ENCODE measurements around the gene XXYLT1. TPM values are rescaled to one million over a fixed set of nuclear protein-coding genes. Genes with fewer than 3 reads are reported as not detected.
"Not testable (repeated sequence)": the region's sequence is repeated elsewhere in the genome, so short reads cannot be mapped to it uniquely, and the experiment has no call there.

The XXYLT1 gene
- total RNA-seq, 1 donor = 21.0 TPM

DNA sequence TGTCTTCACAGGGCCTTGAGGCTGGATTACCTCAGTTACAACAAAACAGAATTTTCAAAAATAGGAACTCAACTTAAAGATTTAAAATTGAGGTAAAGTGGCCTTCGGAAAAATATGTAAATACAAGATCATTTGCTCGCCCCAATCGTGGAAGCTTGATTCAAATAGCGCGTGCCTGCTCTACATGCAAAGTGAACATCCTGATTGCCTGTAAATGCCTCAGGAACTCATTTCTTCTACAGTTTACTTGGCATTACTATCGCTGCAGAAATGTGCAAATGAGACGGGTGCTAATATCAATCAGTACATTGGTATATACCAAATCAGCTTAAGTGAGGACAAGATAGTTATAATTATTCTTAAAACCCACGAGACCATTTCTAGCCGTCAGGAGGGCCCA, 159.2 kb downstream of the XXYLT1 start:
- H3K4me3 ChIP-seq (ENCODE audit: low read depth, low read length) = no peak overlapping the region
- TF ChIP-seq, protein P1, sequence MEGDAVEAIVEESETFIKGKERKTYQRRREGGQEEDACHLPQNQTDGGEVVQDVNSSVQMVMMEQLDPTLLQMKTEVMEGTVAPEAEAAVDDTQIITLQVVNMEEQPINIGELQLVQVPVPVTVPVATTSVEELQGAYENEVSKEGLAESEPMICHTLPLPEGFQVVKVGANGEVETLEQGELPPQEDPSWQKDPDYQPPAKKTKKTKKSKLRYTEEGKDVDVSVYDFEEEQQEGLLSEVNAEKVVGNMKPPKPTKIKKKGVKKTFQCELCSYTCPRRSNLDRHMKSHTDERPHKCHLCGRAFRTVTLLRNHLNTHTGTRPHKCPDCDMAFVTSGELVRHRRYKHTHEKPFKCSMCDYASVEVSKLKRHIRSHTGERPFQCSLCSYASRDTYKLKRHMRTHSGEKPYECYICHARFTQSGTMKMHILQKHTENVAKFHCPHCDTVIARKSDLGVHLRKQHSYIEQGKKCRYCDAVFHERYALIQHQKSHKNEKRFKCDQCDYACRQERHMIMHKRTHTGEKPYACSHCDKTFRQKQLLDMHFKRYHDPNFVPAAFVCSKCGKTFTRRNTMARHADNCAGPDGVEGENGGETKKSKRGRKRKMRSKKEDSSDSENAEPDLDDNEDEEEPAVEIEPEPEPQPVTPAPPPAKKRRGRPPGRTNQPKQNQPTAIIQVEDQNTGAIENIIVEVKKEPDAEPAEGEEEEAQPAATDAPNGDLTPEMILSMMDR (IDR thresholded peaks at IDR 0.05; ENCODE audit: insufficient read depth, low read length) = no peak
- DNase-seq (ENCODE audit: low read depth) = no peak

DNA sequence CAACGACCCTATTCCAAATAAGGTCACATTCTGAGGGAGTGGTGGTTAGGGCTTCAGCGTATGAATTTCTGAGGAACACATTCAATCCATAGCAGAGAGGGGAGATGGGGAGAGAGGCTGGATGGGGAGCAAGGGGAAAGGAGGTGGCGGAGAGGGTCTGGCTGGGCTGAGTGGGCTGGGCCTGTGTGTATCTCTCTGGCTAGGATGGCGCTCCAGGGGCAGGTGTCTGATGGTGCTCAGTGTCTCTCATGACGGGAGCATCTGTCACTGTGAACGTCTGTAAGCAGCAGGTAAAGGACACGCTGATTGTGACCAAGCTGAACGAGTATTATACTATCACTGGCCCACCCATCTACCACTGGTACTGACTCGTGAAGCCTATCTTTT, 159.6 kb downstream of the XXYLT1 start:
- TF ChIP-seq, protein P1 (IDR thresholded peaks at IDR 0.05; ENCODE audit: insufficient read depth, low read length) = no peak
- DNase-seq (ENCODE audit: low read depth) = no peak
- H3K4me3 ChIP-seq (ENCODE audit: low read depth, low read length) = no peak overlapping the region

DNA sequence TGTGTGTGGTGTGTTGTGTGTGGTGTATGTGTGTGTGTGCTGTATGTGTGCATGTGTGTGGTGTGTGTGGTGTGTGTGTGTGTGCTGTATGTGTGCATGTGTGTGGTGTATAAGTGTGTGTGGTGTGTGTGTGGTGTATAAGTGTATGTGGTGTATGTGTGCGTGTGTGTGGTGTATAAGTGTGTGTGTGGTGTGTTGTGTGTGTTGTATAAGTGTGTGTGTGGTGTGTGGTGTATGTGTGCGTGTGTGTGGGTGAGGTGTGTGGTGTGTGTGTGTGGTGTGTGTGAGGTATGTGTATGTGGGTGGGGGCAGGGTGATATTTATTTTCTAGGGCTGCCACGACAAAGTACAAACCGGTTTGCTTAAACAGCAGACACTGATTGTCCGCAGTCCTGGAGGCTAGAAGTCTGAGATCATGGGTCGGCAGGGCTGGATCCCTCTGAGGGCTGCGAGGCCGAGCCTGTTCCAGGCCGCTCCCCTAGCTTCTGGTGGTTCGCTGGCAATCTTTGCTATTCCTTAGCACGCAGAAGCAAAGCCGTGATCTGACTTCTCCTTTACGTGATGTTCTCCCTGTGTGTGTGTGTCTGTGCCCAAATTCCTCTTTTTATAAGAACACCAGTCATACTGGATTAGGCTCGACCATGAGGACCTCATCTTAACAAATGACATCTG, 160.2 kb downstream of the XXYLT1 start:
- TF ChIP-seq, protein P1 (IDR thresholded peaks at IDR 0.05; ENCODE audit: insufficient read depth, low read length) = no peak
- H3K4me3 ChIP-seq (ENCODE audit: low read depth, low read length) = no peak overlapping the region
- peak; percentile 56 for DNase-seq (ENCODE audit: low read depth)

DNA sequence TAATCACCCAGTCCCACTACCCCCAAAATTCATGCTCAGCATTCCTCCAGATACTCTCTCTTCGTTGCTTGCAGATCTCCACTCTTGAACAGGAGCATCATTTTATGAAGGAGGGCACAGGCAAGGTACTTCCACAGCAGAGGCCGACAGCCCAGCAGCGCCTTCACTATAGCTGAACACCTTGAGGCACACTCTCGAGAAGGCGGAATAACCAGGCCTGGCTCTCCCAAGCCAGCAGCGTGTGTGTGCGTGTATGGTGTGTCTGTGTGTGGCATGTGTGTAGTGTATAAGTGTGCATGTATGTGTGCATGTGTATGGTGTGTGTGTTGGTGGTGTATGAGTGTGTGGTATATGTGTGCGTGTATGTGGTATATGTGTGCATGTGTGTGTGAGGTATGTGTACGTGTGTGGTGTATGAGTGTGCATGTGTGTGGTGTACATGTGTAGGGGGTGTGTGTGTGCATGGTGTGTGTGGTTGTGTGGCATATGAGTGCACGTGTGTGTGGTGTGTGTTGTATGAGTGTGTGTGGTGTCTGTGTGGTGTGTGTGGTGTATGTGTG, 161.8 kb downstream of the XXYLT1 start:
- no peak for DNase-seq (ENCODE audit: low read depth)
- TF ChIP-seq, protein P1 (IDR thresholded peaks at IDR 0.05; ENCODE audit: insufficient read depth, low read length) = no peak
- H3K4me3 ChIP-seq (ENCODE audit: low read depth, low read length) = no peak overlapping the region

DNA sequence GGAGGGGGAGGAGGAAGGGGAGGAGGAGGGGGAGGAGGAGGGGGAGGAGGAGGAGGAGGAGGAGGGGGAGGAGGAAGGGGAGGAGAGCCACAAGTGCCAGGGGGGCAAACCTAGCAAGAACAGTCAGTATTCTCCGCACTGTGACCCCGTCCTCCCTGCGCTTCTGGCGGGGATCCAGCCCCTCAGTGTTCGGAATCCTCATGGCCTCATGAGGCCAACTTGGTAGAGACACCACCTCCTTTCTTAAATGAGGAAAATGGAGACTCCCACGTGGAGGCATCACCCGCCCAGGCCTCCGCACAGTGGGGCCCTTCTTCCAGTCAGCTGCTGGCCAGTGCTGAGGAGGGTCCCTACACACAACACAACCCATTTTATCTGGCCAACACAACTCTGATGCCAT, 163.4 kb downstream of the XXYLT1 start:
- H3K4me3 ChIP-seq (ENCODE audit: low read depth, low read length) = no peak overlapping the region
- no peak for DNase-seq (ENCODE audit: low read depth)
- TF ChIP-seq, protein P1 (IDR thresholded peaks at IDR 0.05; ENCODE audit: insufficient read depth, low read length) = no peak

DNA sequence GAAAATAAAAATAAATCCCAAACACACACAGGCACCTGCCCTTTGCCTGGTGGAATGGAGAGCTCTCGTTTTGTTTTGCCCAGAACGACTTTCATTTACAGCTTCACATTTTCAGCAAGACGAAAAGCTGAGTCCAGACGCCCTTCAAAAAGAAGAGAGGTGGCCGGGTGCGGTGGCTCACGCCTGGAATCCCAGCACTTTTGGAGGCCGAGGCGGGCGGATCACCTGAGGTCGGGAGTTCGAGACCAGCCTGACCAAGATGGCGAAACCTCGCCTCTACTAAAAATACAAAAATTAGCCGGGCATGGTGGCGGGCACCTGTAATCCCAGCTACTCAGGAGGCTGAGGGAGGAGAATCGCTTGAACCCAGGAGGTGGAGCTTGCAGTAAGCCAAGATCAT, 163.9 kb downstream of the XXYLT1 start:
- H3K4me3 ChIP-seq (ENCODE audit: low read depth, low read length); DNase-seq (ENCODE audit: low read depth): not testable (repeated sequence)

DNA sequence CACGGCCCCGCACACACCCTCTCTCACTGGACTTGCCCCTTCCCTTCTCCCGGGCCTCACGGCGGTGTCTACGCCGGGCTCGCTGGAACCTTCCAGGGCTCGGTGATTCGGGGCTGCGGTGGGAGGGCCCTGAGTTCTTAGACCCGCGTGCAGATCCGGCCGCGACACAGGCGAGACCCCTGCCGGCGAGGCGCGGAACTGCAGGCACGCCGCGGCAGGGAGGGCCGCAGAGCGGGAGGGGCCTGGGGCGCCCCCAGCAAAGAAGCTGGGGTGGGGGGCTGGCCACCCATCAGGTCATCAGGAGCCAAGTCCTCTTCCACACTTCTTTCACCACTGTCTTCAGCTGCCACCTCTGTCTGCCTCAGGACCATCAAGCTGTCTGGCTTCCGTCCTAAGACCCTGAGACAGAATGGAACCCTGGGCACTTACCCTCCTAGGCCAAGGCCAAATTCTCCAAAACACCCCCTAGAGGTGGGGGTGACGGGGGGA, 164.5 kb downstream of the XXYLT1 start:
- TF ChIP-seq, protein P1 (IDR thresholded peaks at IDR 0.05; ENCODE audit: insufficient read depth, low read length) = peak; percentile 93
- peak overlapping the region; percentile 23 for H3K4me3 ChIP-seq (ENCODE audit: low read depth, low read length)

More for the DNA sequence above, 164.5 kb downstream of the XXYLT1 start:
- peak; percentile 62 for DNase-seq (ENCODE audit: low read depth)
